Fibroblast of lung (primary cell): ENCODE results near the gene OR51L1. TPM values are rescaled to one million over a fixed set of nuclear protein-coding genes. Genes with fewer than 3 reads are reported as not detected.

Source experiments
- DNase-seq, 2 donors: peaks; one replicate each; pipeline versions ENCODE4 v3.0.0 to v3.0.0-alpha.2; 2010; ENCODE audit warnings: low read depth in 2 of 2
- H2AFZ ChIP-seq: 2 replicates; pipeline ENCODE4 v1.5.1; 2012; ENCODE audit warnings: low read length, control low read depth, inconsistent platforms
- H3K27ac ChIP-seq: 2 replicates; pipeline ENCODE4 v1.5.1; 2011; ENCODE audit warnings: low read length, control low read depth; ENCODE audit not compliant: insufficient read depth
- H3K27me3 ChIP-seq: 2 replicates; pipeline ENCODE4 v1.5.1; 2011; ENCODE audit warnings: mild to moderate bottlenecking, low read length; ENCODE audit not compliant: control insufficient read depth, insufficient read depth
- H3K36me3 ChIP-seq: 2 replicates; pipeline ENCODE4 v1.5.1; 2011; ENCODE audit warnings: low read length; ENCODE audit not compliant: control insufficient read depth, insufficient read depth
- H3K4me1 ChIP-seq: 2 replicates; pipeline ENCODE4 v1.5.1; 2011; ENCODE audit warnings: low read length; ENCODE audit not compliant: control insufficient read depth, insufficient read depth; ENCODE audit errors: extremely low read depth
- H3K4me2 ChIP-seq: 2 replicates; pipeline ENCODE4 v1.5.1; 2011; ENCODE audit warnings: low read length, control low read depth; ENCODE audit not compliant: insufficient read depth; ENCODE audit errors: extremely low read depth
- H3K4me3 ChIP-seq, 4 experiments: fragments of 200-600 bp in 1 of 4; sonication (generic) in 1 of 4; replicated peaks in 1 of 4; 2 replicates each; pipeline ENCODE4 v1.5.1; 2011 to 2016; ENCODE audit warnings: low read length in 4 of 4, low read depth in 3 of 4, mild to moderate bottlenecking in 3 of 4, control low read depth in 2 of 4, inconsistent platforms in 1 of 4, mixed read lengths in 1 of 4; ENCODE audit not compliant: insufficient read depth in 1 of 4; ENCODE audit errors: control extremely low read depth in 1 of 4
- H3K79me2 ChIP-seq: 2 replicates; pipeline ENCODE4 v1.5.1; 2012; ENCODE audit warnings: mild to moderate bottlenecking, low read length, inconsistent platforms; ENCODE audit not compliant: control insufficient read depth, insufficient read depth
- H3K9ac ChIP-seq: 2 replicates; pipeline ENCODE4 v1.5.1; 2011; ENCODE audit warnings: mild to moderate bottlenecking, low read length, control low read depth; ENCODE audit not compliant: insufficient read depth
- H3K9me3 ChIP-seq: 2 replicates; pipeline ENCODE4 v1.5.1; 2012; ENCODE audit warnings: low read depth, low read length; ENCODE audit not compliant: control insufficient read depth, insufficient read depth
- H4K20me1 ChIP-seq: 2 replicates; pipeline ENCODE4 v1.5.1; 2011; ENCODE audit warnings: low read length; ENCODE audit not compliant: control insufficient read depth, insufficient read depth; ENCODE audit errors: extremely low read depth
- EZH2 ChIP-seq: IDR thresholded peaks from 2 replicates; pipeline ENCODE4 v1.5.1; 2012; ENCODE audit warnings: low read length, control low read depth, mild to moderate bottlenecking; ENCODE audit errors: missing control alignments
- polyA plus RNA-seq, 2 donors: library from polyadenylated mRNA; depleted of rRNA in 1 of 2; stranded (reverse) in 1 of 2; unstranded in 1 of 2; fragments of >200 nt; gene quantifications; 2 replicates each; pipeline ENCODE4 v1.2.1, GENCODE V29; 2011 to 2012; ENCODE audit warnings: missing spikeins in 1 of 2
- total RNA-seq: library from RNA; depleted of rRNA; stranded (reverse); fragments of >200 nt; gene quantifications from 2 replicates; pipeline ENCODE4 v1.2.1, GENCODE V29; 2014
- TF ChIP-seq, protein P1 (sequence below), 2 donors: IDR thresholded peaks in 1 of 2; conservative IDR thresholded peaks in 1 of 2; 1 replicate in 1 of 2; 2 replicates in 1 of 2; pipeline ENCODE4 v1.5.1; 2011 to 2012; ENCODE audit warnings: low read length in 2 of 2, control low read depth in 1 of 2, inconsistent platforms in 1 of 2, low read depth in 1 of 2, mild to moderate bottlenecking in 1 of 2

Gene OR51L1
- total and polyA plus RNA-seq, 2 donors (not counting 1 experiment from before 2014, with no cell fraction given), result not detected

DNA sequence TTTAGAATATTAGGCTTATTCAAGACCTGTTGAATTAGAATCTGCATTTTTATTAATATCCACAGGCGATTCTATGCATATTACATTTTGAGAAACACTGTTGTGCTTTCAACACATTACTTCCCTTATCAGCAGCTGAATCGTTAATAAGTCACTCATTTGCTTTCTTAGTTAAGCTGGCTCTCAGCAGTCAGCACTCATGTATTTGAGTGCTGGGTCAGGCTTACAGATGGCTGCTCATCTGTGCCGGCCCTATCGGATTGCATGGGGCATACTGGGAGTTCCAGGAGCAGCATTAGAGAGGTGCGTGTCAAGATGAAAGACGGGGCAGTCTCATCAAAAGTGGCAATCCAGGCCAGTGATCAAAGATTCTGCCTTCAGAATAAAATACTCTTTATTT is 10.8 kb upstream of the OR51L1 start:
- no peak overlapping the region for H3K4me2 ChIP-seq
- H3K27me3 ChIP-seq, result no peaks in the 10 kb centered on the region
- H3K36me3 ChIP-seq, result no peaks in the 10 kb centered on the region
- H3K9ac ChIP-seq, result no peak overlapping the region
- H4K20me1 ChIP-seq, result no peaks in the 10 kb centered on the region
- no peaks in the 10 kb centered on the region for H3K79me2 ChIP-seq
- TF ChIP-seq, protein P1, sequence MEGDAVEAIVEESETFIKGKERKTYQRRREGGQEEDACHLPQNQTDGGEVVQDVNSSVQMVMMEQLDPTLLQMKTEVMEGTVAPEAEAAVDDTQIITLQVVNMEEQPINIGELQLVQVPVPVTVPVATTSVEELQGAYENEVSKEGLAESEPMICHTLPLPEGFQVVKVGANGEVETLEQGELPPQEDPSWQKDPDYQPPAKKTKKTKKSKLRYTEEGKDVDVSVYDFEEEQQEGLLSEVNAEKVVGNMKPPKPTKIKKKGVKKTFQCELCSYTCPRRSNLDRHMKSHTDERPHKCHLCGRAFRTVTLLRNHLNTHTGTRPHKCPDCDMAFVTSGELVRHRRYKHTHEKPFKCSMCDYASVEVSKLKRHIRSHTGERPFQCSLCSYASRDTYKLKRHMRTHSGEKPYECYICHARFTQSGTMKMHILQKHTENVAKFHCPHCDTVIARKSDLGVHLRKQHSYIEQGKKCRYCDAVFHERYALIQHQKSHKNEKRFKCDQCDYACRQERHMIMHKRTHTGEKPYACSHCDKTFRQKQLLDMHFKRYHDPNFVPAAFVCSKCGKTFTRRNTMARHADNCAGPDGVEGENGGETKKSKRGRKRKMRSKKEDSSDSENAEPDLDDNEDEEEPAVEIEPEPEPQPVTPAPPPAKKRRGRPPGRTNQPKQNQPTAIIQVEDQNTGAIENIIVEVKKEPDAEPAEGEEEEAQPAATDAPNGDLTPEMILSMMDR (conservative IDR thresholded peaks at IDR 0.05 in 1 of 2, IDR thresholded peaks at IDR 0.05 in 1 of 2; ENCODE audit: low read depth in 1 of 2, low read length in 2 of 2), result no peak
- TF ChIP-seq EZH2, result no peak
- no peak overlapping the region for H2AFZ ChIP-seq
- H3K4me1 ChIP-seq, result no peaks in the 10 kb centered on the region
- no peak for DNase-seq
- no peak overlapping the region for H3K4me3 ChIP-seq
- H3K27ac ChIP-seq, result no peak overlapping the region
- H3K9me3 ChIP-seq, result no peaks in the 10 kb centered on the region

DNA sequence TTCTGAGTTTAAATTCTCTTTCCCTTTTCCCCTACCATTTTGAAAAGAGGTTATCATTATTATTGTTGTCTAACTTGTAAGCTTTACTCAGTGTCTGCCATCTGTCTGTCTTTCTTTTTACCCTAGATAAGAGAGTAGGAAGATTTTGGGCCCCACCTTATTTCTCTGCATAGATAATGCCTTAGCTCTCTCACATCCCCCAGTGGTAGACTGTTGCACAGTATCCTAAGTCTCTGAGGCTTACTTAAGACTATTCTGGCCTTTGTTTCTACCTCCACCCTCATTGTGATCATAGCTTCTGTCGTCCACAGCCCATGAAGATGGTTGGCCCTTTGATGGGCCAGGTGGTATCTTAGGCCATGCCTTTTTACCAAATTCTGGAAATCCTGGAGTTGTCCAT is 3.6 kb upstream of the OR51L1 start:
- H3K27me3 ChIP-seq, result no peaks in the 10 kb centered on the region
- no peak for TF ChIP-seq EZH2
- TF ChIP-seq, protein P1 (conservative IDR thresholded peaks at IDR 0.05 in 1 of 2, IDR thresholded peaks at IDR 0.05 in 1 of 2; ENCODE audit: low read depth in 1 of 2, low read length in 2 of 2), result peak in 1 of 2 donors; percentile 45
- DNase-seq, result peak in 1 of 2 donors; percentile 2

DNA sequence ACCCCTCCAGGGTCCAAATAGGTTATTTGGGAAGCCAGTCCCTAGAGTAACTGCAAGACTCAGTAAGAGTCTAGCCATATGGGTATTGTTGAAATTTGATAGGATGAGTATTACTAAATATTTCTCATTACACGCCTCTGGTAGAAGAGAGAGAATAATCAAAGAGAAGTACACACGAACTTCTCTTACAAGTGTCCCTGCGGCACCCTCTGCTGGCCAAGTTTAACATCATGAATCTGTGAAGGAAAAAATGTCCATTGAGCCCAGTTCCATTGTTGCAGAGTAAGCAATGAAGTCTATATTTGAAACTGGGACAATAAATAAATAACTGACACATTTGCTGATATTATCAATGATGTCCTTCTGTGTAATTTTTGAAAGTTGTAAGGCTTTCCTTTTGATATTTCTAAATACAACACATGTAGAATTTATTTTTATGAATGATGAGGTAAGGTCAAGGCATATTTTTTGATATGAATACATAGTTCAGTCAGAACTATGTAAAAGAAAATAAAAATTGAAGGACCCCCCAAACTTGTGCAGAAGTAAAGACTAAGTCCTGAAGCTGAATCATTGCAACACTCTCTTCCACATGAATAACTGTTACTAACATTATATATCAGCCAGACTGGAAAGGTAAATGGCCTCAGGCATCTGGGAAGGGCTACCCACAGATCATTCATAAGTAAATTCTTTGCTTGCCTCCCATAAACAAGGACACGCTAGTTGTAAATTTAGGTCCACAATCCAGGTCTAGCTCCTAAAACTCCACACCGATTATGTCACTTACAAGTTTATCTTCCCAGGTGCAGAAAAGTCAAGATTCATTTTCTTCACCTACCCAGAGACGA is 10.0 kb downstream of the OR51L1 start:
- Histone ChIP-seq H2AFZ (no peak overlapping the region), H4K20me1 (no peaks in the 10 kb centered on the region), H3K27me3 (no peaks in the 10 kb centered on the region)

More for the DNA sequence above, 3.6 kb upstream of the OR51L1 start:
- Histone ChIP-seq H3K4me3 (no peak overlapping the region), H3K9ac (no peak overlapping the region), H3K9me3 (no peaks in the 10 kb centered on the region), H3K4me2 (no peak overlapping the region), H2AFZ (no peak overlapping the region), H3K4me1 (no peaks in the 10 kb centered on the region), H3K27ac (no peak overlapping the region), H3K36me3 (no peaks in the 10 kb centered on the region), H4K20me1 (no peaks in the 10 kb centered on the region), H3K79me2 (no peaks in the 10 kb centered on the region)

More for the DNA sequence above, 10.0 kb downstream of the OR51L1 start:
- no peaks in the 10 kb centered on the region for H3K9me3 ChIP-seq
- TF ChIP-seq EZH2, result no peak
- TF ChIP-seq, protein P1 (conservative IDR thresholded peaks at IDR 0.05 in 1 of 2, IDR thresholded peaks at IDR 0.05 in 1 of 2; ENCODE audit: low read depth in 1 of 2, low read length in 2 of 2), result peak; percentile 53 to 79
- H3K9ac ChIP-seq, result no peak overlapping the region
- no peak overlapping the region for H3K4me3 ChIP-seq
- H3K27ac ChIP-seq, result no peak overlapping the region
- peak; percentile 41 to 57 for DNase-seq
- H3K79me2 ChIP-seq, result no peaks in the 10 kb centered on the region
- no peaks in the 10 kb centered on the region for H3K4me1 ChIP-seq
- no peaks in the 10 kb centered on the region for H3K36me3 ChIP-seq
- H3K4me2 ChIP-seq, result no peak overlapping the region
